Left ventricle myocardium superior (tissue), 1 donor: ENCODE data around the gene RNF19B. TPM values are rescaled to one million over a fixed set of nuclear protein-coding genes. Genes with fewer than 3 reads are reported as not detected.

ENCODE experiments used
- total RNA-seq: library from RNA; stranded (reverse); fragmentation: NEBNext Ultra II Directional; extraction: Animal tissue kit (Norgen Biotek cat#: 25700); gene quantifications from one replicate; pipeline ENCODE4 v1.2.1, GENCODE V29; 2021
- donor health status: DM: no; HTN: yes; CAD: no; lungs with severe emphysema.

RNF19B gene
- total RNA-seq, 1 donor from 2014 or later: 13.3 TPM

Other genes with a start within 250 kb of the RNF19B start
- 32.3 TPM for gene YARS1, start 147.5 kb downstream of the RNF19B start, total RNA-seq
- 15.7 TPM for gene S100PBP, start 147.2 kb downstream of the RNF19B start, total RNA-seq
- gene FNDC5, start 93.9 kb downstream of the RNF19B start, total RNA-seq: 156 TPM
- not detected for gene HPCA, start 78.3 kb downstream of the RNF19B start, total RNA-seq
- 6.7 TPM for gene TMEM54, start 63.4 kb downstream of the RNF19B start, total RNA-seq
- gene AK2, start 72.1 kb upstream of the RNF19B start, total RNA-seq: 121 TPM
- 3.3 TPM for gene AZIN2, start 116.3 kb upstream of the RNF19B start, total RNA-seq
- gene TRIM62, start 217.2 kb upstream of the RNF19B start, total RNA-seq: 2.0 TPM